ENCODE results near the gene CREB1.
A peak's percentile ranks its signal among the peaks of the same experiment; 100 is the strongest.

DNA sequence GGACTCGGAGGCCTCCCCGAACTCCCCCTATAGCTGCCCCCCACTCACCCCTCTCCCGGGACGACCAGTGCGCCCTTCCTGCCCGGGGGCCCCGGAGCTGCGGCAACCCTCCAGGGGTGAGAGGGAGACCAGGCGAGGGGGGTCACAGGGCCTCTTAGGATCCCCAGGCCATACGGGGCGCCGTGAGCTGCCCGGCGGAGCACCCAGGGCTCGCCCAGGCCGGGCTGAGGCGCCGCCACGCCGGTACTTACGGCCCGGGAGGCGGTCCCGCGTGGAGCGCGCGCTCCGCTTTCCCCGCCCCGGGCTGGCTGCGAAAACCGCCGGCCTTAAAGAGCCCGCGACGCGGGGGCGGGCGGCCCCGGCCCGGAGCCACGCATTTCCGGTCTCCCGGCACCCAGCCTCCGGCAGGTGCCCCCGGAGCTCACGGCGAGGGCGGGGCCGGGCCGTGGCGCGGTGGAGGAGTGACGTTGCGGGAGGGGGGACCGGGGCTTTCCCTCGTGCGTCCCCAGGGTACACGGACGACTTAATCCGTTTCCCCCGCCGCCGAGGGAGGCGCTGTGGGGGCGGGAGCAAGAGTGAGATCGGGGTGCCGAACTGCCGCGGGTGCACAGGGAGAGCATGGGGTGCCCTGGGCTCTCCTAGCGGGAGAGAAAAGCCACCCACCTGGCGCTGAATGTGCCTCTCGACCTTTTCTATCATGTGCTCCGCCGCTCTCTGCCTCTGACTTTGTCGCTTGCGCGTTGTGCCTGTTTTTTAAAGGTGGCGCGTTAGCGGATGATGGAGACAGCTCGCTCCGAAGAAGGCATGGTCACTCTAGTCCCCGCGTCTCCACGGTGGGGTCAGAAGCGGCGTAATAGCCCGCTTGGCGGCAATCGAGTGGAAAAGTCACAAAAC, 95.5 kb downstream of the CREB1 start, which contains the start of gene METTL21A:
- TF ChIP-seq NR2F1 (conservative IDR thresholded peaks at IDR 0.05) (peak; percentile 82), BHLHE40 (IDR thresholded peaks at IDR 0.05; ENCODE audit: borderline replicate concordance in 1 of 2, low read depth in 2 of 2, low read length in 1 of 2) (peak; percentile 86 to 97), NBN (IDR thresholded peaks at IDR 0.05) (peak; percentile 96), MXI1 (IDR thresholded peaks at IDR 0.05; ENCODE audit: low read depth, low read length) (peak; percentile 41), NR2C2 (IDR thresholded peaks at IDR 0.05; ENCODE audit: borderline replicate concordance, control insufficient read depth, insufficient read length, low read depth) (no peak)
- TF ChIP-seq, protein P1, sequence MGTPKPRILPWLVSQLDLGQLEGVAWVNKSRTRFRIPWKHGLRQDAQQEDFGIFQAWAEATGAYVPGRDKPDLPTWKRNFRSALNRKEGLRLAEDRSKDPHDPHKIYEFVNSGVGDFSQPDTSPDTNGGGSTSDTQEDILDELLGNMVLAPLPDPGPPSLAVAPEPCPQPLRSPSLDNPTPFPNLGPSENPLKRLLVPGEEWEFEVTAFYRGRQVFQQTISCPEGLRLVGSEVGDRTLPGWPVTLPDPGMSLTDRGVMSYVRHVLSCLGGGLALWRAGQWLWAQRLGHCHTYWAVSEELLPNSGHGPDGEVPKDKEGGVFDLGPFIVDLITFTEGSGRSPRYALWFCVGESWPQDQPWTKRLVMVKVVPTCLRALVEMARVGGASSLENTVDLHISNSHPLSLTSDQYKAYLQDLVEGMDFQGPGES (IDR thresholded peaks at IDR 0.05): no peak
- TF ChIP-seq, protein P2, sequence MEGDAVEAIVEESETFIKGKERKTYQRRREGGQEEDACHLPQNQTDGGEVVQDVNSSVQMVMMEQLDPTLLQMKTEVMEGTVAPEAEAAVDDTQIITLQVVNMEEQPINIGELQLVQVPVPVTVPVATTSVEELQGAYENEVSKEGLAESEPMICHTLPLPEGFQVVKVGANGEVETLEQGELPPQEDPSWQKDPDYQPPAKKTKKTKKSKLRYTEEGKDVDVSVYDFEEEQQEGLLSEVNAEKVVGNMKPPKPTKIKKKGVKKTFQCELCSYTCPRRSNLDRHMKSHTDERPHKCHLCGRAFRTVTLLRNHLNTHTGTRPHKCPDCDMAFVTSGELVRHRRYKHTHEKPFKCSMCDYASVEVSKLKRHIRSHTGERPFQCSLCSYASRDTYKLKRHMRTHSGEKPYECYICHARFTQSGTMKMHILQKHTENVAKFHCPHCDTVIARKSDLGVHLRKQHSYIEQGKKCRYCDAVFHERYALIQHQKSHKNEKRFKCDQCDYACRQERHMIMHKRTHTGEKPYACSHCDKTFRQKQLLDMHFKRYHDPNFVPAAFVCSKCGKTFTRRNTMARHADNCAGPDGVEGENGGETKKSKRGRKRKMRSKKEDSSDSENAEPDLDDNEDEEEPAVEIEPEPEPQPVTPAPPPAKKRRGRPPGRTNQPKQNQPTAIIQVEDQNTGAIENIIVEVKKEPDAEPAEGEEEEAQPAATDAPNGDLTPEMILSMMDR (IDR thresholded peaks at IDR 0.05 in 2 of 3, conservative IDR thresholded peaks at IDR 0.05 in 1 of 3; ENCODE audit: control insufficient read depth in 2 of 3, extremely low read depth in 1 of 3, insufficient read depth in 1 of 3, low read depth in 3 of 3, low read length in 3 of 3): peak; percentile 50 to 74 (median 73)
- TF ChIP-seq, protein P3, sequence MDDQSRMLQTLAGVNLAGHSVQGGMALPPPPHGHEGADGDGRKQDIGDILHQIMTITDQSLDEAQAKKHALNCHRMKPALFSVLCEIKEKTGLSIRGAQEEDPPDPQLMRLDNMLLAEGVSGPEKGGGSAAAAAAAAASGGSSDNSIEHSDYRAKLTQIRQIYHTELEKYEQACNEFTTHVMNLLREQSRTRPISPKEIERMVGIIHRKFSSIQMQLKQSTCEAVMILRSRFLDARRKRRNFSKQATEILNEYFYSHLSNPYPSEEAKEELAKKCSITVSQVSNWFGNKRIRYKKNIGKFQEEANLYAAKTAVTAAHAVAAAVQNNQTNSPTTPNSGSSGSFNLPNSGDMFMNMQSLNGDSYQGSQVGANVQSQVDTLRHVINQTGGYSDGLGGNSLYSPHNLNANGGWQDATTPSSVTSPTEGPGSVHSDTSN (IDR thresholded peaks at IDR 0.05; ENCODE audit: insufficient replicate concordance, low read depth, low read length): no peak
